Calu3 (cell line): ENCODE results near the gene SUMF1. TPM values are rescaled to one million over a fixed set of nuclear protein-coding genes. Genes with fewer than 3 reads are reported as not detected.

Source experiments
- BruUV-seq: library from RNA; stranded (reverse); fragments of 400-500 nt; replicated peaks from 2 replicates; lab custom pipeline; 2021; lab: Mats Ljungman, UMichigan
- CTCF ChIA-PET: fragments of 300-600 bp; sonication (Branson Sonifier 250); formaldehyde crosslinking; loops from one replicate; lab custom pipeline; 2022; ENCODE audit warnings: antibody characterized with exemption; lab: Charles Lee
- DNase-seq: peaks from one replicate; pipeline ENCODE4 v3.0.0; 2022
- H3K27ac Mint-ChIP-seq: one replicate; pipeline ENCODE4 v1.8.0; 2022; ENCODE audit warnings: mixed read lengths; ENCODE audit not compliant: unreplicated experiment
- H3K27me3 Mint-ChIP-seq: one replicate; pipeline ENCODE4 v1.8.0; 2022; ENCODE audit warnings: mixed read lengths; ENCODE audit not compliant: unreplicated experiment
- H3K36me3 Mint-ChIP-seq: one replicate; pipeline ENCODE4 v1.8.0; 2022; ENCODE audit warnings: mild to moderate bottlenecking, moderate library complexity, mixed read lengths; ENCODE audit not compliant: insufficient read depth, unreplicated experiment
- H3K4me1 Mint-ChIP-seq: one replicate; pipeline ENCODE4 v1.8.0; 2022; ENCODE audit warnings: mild to moderate bottlenecking, low read depth, mixed read lengths; ENCODE audit not compliant: unreplicated experiment
- H3K4me3 Mint-ChIP-seq: one replicate; pipeline ENCODE4 v1.8.0; 2022; ENCODE audit warnings: mild to moderate bottlenecking, low read depth, moderate library complexity, mixed read lengths; ENCODE audit not compliant: unreplicated experiment
- H3K9me3 Mint-ChIP-seq: one replicate; pipeline ENCODE4 v1.8.0; 2022; ENCODE audit warnings: low read depth, mixed read lengths; ENCODE audit not compliant: unreplicated experiment
- CTCF ChIP-seq: fragments of 200-600 bp; IDR thresholded peaks from one replicate; pipeline ENCODE4 v1.8.0; 2022; ENCODE audit warnings: antibody characterized with exemption; ENCODE audit not compliant: unreplicated experiment
- intact Hi-C: fragments of 100-400 bp; cut with micrococcal nuclease; formaldehyde crosslinking; loops from one replicate; pipeline ENCODE4 v1.10.0; 2022; ENCODE audit not compliant: unreplicated experiment
- total RNA-seq: library from RNA; stranded (reverse); gene quantifications from 2 replicates; pipeline ENCODE4 v1.2.3, GENCODE V29; 2022

SUMF1 gene
- total RNA-seq, 1 experiment from 2014 or later, result 31.8 TPM

- Mint-ChIP-seq H3K4me1 (peaks cover 7% of the 10 kb centered on the region), H3K4me3 (no peak overlapping the region), H3K27me3 (no peaks in the 10 kb centered on the region), H3K36me3 (no peaks in the 10 kb centered on the region), H3K27ac (no peak overlapping the region), H3K9me3 (no peaks in the 10 kb centered on the region)
- CTCF ChIA-PET, result interaction anchor here (0.7 to 2.0 kb wide), 9 partner anchors 23 to 283 kb away, joined by 3 to 18 read pairs (median 3); partner anchors contain the start of gene ITPR1
- intact Hi-C loops, result loop anchor here (1.0 kb wide), 1 partner anchor 283 kb away; no protein-coding TSS in a partner anchor
- DNase-seq, result peak; percentile 28
- peak; percentile 63 for TF ChIP-seq CTCF
- BruUV-seq, result no TSS peak
These were observed 116.3 kb downstream of the SUMF1 start for GRCh38 chr3:4350789-4351163.

GRCh38 chr3:4343258-4343657, 123.8 kb downstream of the SUMF1 start:
- CTCF ChIA-PET, result no interaction called here
- Mint-ChIP-seq H3K4me3 (no peak overlapping the region), H3K9me3 (no peaks in the 10 kb centered on the region), H3K36me3 (no peaks in the 10 kb centered on the region), H3K27me3 (no peaks in the 10 kb centered on the region), H3K4me1 (no peaks in the 10 kb centered on the region), H3K27ac (no peak overlapping the region)
- no peak for DNase-seq
- intact Hi-C loops, result no loop called here
- no peak for TF ChIP-seq CTCF
- BruUV-seq, result no TSS peak

GRCh38 chr3:4341336-4341675, 125.8 kb downstream of the SUMF1 start:
- Mint-ChIP-seq H3K27ac (no peak overlapping the region), H3K27me3 (no peaks in the 10 kb centered on the region), H3K4me3 (no peak overlapping the region), H3K9me3 (no peaks in the 10 kb centered on the region), H3K4me1 (no peaks in the 10 kb centered on the region), H3K36me3 (no peaks in the 10 kb centered on the region)
- DNase-seq, result no peak
- no peak for TF ChIP-seq CTCF
- intact Hi-C loops, result no loop called here
- no TSS peak for BruUV-seq
- CTCF ChIA-PET, result no interaction called here

- no TSS peak for BruUV-seq
- CTCF ChIA-PET, result interaction anchor here (0.5 kb wide), 1 partner anchor 15 kb away, joined by 3 read pairs; no protein-coding TSS in a partner anchor
- H3K4me3 Mint-ChIP-seq, result no peak overlapping the region
- no peak overlapping the region for H3K27ac Mint-ChIP-seq
- no peaks in the 10 kb centered on the region for H3K9me3 Mint-ChIP-seq
- H3K27me3 Mint-ChIP-seq, result no peaks in the 10 kb centered on the region
- intact Hi-C loops, result no loop called here
- no peak for TF ChIP-seq CTCF
- DNase-seq, result no peak
- H3K4me1 Mint-ChIP-seq, result no peaks in the 10 kb centered on the region
- no peaks in the 10 kb centered on the region for H3K36me3 Mint-ChIP-seq
These were observed 126.4 kb downstream of the SUMF1 start for GRCh38 chr3:4340411-4341335.
